ENCODE data around the gene TMPRSS3.

The TMPRSS3 gene

GRCh38 chr21:42407476-42407875 lies 11.6 kb upstream of the TMPRSS3 start:
- H3K36me3 ChIP-seq (ENCODE audit: control insufficient read depth, low read length): no peaks in the 10 kb centered on the region
- no peak overlapping the region for H3K4me3 ChIP-seq (ENCODE audit: low read length)
- H3K79me2 ChIP-seq (ENCODE audit: control insufficient read depth, low read length): no peaks in the 10 kb centered on the region
- H3K4me2 ChIP-seq (ENCODE audit: low read length): no peak overlapping the region
- no peaks in the 10 kb centered on the region for H3K4me1 ChIP-seq (ENCODE audit: control insufficient read depth, low read length)
- H4K20me1 ChIP-seq (ENCODE audit: control insufficient read depth, insufficient read depth, low read depth, low read length): no peaks in the 10 kb centered on the region
- no peaks in the 10 kb centered on the region for H3F3A ChIP-seq (ENCODE audit: control insufficient read depth, insufficient read depth)
- H3K27me3 ChIP-seq (ENCODE audit: control insufficient read depth, low read length): peaks cover 16% of the 10 kb centered on the region; the same call in 1 of the 2 replicates
- no peak for TF ChIP-seq EZH2phosphoT487 (IDR thresholded peaks at IDR 0.05; ENCODE audit: borderline replicate concordance, low read length)
- no peak for TF ChIP-seq CTCF (IDR thresholded peaks at IDR 0.05; ENCODE audit: low read depth, low read length, poor library complexity, severe bottlenecking)
- H3K9me3 ChIP-seq (ENCODE audit: control insufficient read depth, insufficient read depth, low read length): no peaks in the 10 kb centered on the region
- no peak overlapping the region for H3K27ac ChIP-seq (ENCODE audit: low read depth, low read length)
- no peaks in the 10 kb centered on the region for H3K9me2 ChIP-seq (replicated peaks; ENCODE audit: control insufficient read depth, low read length)

- peaks cover 2% of the 10 kb centered on the region; the same call in 1 of the 2 replicates for H3K9me3 ChIP-seq (ENCODE audit: control insufficient read depth, insufficient read depth, low read length)
- no peaks in the 10 kb centered on the region for H3F3A ChIP-seq (ENCODE audit: control insufficient read depth, insufficient read depth)
- no peak for TF ChIP-seq EZH2phosphoT487 (IDR thresholded peaks at IDR 0.05; ENCODE audit: borderline replicate concordance, low read length)
- no peak for TF ChIP-seq CTCF (IDR thresholded peaks at IDR 0.05; ENCODE audit: low read depth, low read length, poor library complexity, severe bottlenecking)
- no peaks in the 10 kb centered on the region for H3K9me2 ChIP-seq (replicated peaks; ENCODE audit: control insufficient read depth, low read length)
- no peaks in the 10 kb centered on the region for H4K20me1 ChIP-seq (ENCODE audit: control insufficient read depth, insufficient read depth, low read depth, low read length)
- H3K79me2 ChIP-seq (ENCODE audit: control insufficient read depth, low read length): no peaks in the 10 kb centered on the region
- no peak overlapping the region for H3K4me3 ChIP-seq (ENCODE audit: low read length)
- peaks cover 9% of the 10 kb centered on the region; the same call in 1 of the 2 replicates for H3K27me3 ChIP-seq (ENCODE audit: control insufficient read depth, low read length)
- H3K36me3 ChIP-seq (ENCODE audit: control insufficient read depth, low read length): no peaks in the 10 kb centered on the region
- H3K27ac ChIP-seq (ENCODE audit: low read depth, low read length): no peak overlapping the region
- H3K4me1 ChIP-seq (ENCODE audit: control insufficient read depth, low read length): 0 out of 2 replicates have a peak, but pooled peaks cover 2% of the 10 kb centered on the region
- no peak overlapping the region for H3K4me2 ChIP-seq (ENCODE audit: low read length)
Observed at GRCh38 chr21:42406866-42407265, 11.0 kb upstream of the TMPRSS3 start.

GRCh38 chr21:42406201-42406621 lies 10.4 kb upstream of the TMPRSS3 start:
- Histone ChIP-seq H3K9me2 (replicated peaks; ENCODE audit: control insufficient read depth, low read length) (no peaks in the 10 kb centered on the region), H3K4me1 (ENCODE audit: control insufficient read depth, low read length) (peaks cover 8% of the 10 kb centered on the region), H3K4me2 (ENCODE audit: low read length) (no peak overlapping the region)

More at GRCh38 chr21:42406201-42406621, 10.4 kb upstream of the TMPRSS3 start:
- Histone ChIP-seq H3K9me3 (ENCODE audit: control insufficient read depth, insufficient read depth, low read length) (peaks cover 6% of the 10 kb centered on the region), H3F3A (ENCODE audit: control insufficient read depth, insufficient read depth) (no peaks in the 10 kb centered on the region), H4K20me1 (ENCODE audit: control insufficient read depth, insufficient read depth, low read depth, low read length) (no peaks in the 10 kb centered on the region), H3K27me3 (ENCODE audit: control insufficient read depth, low read length) (peaks cover 7% of the 10 kb centered on the region; the same call in 1 of the 2 replicates), H3K36me3 (ENCODE audit: control insufficient read depth, low read length) (no peaks in the 10 kb centered on the region), H3K79me2 (ENCODE audit: control insufficient read depth, low read length) (no peaks in the 10 kb centered on the region), H3K27ac (ENCODE audit: low read depth, low read length) (no peak overlapping the region), H3K4me3 (ENCODE audit: low read length) (no peak overlapping the region)
- TF ChIP-seq CTCF (IDR thresholded peaks at IDR 0.05; ENCODE audit: low read depth, low read length, poor library complexity, severe bottlenecking) (no peak), EZH2phosphoT487 (IDR thresholded peaks at IDR 0.05; ENCODE audit: borderline replicate concordance, low read length) (no peak)
